Measurements from ENCODE around the gene GRID2.

DNA sequence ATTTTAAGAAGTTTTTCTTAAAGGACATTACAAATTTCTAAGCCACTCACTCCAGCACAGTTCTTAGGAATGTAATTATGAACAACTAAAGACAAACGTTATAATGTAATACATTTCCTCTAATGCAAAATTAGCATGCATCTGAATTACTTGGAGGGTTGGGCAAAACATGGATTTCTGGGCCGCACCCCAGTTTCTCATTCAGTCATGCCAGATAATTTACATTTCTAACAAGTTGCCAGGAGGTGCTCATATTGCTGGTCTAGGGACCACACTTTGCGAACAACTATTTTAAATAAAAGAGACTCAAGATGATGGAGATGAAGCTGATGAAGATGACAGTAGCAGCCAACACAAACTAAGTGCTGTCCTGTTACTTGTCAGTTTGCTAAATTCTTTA, 840.1 kb downstream of the GRID2 start:
- TF ChIP-seq, protein P1, sequence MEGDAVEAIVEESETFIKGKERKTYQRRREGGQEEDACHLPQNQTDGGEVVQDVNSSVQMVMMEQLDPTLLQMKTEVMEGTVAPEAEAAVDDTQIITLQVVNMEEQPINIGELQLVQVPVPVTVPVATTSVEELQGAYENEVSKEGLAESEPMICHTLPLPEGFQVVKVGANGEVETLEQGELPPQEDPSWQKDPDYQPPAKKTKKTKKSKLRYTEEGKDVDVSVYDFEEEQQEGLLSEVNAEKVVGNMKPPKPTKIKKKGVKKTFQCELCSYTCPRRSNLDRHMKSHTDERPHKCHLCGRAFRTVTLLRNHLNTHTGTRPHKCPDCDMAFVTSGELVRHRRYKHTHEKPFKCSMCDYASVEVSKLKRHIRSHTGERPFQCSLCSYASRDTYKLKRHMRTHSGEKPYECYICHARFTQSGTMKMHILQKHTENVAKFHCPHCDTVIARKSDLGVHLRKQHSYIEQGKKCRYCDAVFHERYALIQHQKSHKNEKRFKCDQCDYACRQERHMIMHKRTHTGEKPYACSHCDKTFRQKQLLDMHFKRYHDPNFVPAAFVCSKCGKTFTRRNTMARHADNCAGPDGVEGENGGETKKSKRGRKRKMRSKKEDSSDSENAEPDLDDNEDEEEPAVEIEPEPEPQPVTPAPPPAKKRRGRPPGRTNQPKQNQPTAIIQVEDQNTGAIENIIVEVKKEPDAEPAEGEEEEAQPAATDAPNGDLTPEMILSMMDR (IDR thresholded peaks at IDR 0.05), result no peak
- TF ChIP-seq POLR2AphosphoS5 (IDR thresholded peaks at IDR 0.05), result no peak

Data from transverse colon (tissue), 4 donors.